Measurements from ENCODE around the gene IKZF3.
"Not testable (repeated sequence)": the region's sequence is repeated elsewhere in the genome, so short reads cannot be mapped to it uniquely, and the experiment has no call there.

Gene IKZF3

DNA sequence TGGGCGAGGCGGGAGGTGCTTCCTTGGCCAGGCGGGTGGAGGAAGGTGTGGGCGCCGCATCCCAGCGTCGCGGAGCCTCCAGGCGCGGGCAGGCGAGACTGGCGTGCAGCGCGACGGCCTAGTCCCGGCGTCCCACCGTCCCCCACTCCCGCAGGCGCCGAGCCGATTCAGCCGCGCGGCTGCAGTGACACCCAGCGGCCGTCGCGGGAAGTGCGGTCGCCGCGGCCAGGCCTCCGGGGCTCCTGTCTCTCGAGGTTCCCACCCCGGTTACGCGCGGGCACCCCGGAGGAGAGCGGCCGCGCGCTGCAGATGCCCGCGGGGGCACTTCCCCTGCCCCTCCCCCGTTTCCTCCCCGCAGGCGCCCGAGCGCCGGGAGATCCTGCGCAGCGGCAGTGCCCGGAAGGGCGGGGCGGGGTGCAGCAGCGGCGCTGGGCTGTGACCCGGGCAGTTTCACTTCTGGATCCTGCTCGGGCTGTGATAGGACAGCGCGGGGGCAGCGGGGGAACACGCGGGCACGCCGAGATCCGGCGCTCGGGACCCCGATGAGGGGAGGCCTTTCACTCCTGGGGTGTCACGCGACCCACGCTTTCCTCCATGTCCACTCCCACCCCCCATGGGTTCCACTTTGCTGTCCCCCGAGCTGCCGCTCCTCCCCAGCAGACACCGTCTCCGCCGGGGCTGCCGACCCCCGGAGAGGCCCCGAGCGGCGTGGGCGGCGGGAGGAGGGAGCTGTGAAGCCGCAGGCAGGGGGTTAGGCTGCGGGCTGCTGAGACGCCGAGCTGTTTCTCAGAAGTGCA is 109.8 kb downstream of the IKZF3 start:
- peak; percentile 94 to 95 for DNase-seq

- peak in 1 of 2 donors; percentile 58 for DNase-seq
Observed at GRCh38 chr17:39753514-39754160, 110.5 kb downstream of the IKZF3 start.

DNA sequence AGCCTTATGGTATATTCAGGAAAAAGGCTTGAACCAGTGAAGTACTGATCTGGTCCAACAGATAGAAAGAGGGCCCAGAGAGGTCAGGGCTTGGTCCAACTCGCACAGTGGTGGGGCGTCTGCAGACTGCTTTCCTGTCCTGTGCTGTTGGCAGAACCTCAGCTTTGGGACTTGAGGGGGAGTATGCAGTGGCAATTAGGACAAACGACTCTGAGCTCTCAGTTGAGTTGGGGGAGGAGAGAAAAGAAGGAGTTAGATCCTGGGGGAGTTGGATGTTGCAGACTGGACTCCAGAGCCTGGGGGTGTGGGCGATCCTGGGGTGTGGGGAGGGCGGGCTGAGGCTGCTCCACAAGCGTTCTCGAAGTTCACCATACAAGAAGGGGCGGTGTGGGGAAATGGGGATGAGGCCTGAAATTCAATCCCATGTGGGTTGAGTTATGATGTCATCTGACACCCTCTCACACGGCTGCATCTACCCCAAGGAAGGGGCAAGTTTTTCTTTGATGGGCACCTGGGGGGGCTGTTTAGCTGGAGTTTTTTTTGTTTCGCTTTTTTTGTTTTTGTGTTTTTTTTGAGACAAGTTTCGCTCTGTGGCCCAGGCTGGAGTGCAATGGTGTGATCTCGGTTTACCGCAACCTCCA is 111.8 kb downstream of the IKZF3 start:
- no peak for DNase-seq

DNA sequence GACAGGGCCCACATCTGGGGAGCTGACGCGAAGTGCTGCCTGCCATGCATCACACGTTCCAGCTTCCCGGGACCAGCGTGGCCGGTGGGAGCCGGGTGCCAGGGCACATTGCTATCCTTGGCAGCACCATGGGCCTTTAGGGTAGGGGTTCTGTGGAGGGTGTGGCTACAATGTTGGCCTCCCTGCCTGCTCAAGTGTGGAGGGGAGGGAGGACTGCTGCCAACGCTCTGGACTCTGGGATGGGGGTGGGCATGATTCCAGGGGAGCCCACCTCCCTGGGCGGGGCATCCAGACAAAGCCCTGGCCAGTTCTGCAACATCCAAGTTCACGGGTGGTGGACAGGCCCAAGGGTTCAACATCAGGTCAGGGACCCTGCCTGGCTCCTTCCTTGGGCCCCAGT is 112.5 kb downstream of the IKZF3 start:
- DNase-seq: no peak

DNA sequence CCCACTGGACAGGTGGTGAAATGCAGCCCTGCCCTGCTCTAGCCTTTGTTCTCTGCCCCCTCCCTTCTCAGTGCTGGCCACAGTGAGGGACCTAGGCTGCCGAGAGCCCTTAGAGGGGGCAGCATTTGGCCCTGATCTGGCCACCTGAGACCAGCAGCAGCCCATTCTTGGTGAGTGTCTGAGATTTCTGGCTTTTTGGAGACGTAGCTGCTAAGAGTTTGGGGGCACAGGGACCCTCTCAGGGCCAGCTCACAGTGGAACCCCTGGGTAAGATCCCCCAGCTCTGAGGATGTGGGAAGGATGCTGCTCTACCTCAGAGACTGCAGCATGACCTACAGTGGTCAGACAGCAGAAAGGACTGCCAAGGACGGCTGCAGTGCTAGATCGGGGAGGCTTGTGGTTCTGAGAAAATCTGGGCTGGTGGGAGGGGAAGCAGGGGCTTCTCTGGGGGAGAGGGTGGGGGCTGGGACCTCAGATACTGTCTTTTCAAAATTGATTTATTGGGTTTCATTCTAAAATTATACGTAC is 113.0 kb downstream of the IKZF3 start:
- DNase-seq: no peak

DNA sequence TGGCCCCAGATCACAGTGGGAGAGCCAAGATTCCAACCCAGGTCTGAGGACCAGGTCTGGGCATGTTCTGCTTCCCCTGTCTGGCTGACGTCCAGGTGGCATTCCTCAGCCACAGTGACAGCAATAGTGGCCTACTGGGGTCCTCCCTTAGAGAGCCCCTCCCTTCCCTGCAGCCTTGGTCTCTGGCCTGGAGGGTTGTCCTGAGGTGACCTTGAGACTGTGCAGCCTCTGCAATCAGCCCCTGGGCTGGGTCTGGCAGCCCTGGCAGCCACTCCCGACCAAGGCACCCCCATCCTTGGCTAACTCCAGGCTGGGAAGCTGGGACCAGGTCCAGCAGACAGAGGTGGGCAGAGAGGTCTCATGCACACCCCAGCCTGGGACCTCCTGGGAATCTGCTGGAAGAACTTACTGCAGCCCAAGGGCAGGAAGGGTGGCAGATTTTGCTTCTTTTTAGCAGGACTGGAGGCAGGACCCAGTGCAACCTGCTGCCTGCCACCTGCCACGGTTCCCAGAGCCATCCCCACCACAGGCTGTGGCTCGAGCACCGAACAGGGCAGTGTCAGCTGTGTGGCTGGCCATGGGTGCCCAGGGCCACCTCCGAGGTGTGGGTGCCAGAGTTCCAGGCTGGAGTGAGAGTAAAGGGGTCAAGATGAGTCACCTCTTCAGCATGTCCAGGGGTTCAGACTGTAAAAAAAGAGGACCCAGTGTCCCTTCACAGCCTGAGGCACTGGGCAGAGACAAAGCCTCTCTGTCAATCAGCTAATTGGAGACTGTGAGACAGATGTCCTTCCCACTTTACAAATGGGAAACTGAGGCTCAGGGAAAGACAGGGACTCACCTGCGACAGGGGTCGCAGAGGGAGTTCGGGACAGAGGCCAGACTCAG is 113.7 kb downstream of the IKZF3 start:
- no peak for DNase-seq

DNA sequence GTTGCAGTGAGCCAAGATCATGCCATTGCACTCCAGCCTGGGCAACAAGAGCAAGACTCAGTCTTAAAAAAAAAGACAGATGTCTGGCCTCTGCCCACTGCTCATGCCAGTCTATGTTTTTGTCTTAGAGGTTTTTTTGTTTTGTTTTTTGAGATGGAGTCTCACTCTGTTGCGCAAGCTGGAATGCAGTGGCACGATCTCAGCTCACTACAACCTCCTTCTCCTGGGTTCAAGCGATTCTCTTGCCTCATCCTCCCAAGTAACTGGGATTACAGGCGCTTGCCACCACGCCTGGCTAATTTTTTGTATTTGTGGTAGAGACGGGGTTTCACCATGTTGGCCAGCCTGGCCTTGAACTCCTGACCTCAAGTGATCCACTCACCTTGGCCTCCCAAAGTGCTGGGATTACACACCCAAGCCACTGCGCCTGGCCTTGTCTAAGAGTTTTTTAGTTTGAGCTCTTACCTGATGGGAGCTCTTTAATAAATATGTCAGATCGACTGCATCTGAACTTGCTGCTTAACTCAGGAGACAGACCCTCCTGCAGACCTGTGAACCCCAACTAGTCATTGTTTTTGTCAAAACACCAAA is 115.6 kb downstream of the IKZF3 start:
- not testable (repeated sequence) for DNase-seq

DNA sequence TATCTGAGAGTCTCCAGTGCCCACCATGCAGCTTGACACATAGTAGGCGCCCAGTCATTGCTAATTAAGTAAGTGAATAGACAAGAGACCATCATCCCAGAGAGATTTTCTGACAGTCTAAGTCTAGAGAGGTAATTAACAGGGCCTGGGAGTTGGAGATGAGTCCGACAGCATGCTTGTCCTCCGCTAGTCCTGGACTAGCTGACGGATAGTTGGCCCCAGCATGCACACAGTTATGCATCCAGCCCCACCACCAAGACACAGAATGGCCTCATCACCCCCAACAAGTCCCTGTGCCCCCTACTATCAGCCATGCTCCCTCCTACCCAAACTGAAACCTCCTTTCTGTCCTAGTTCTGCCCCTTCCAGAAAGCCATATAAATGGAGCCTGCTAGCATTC is 116.4 kb downstream of the IKZF3 start:
- no peak for DNase-seq

GRCh38 chr17:39746145-39746461 is 118.0 kb downstream of the IKZF3 start:
- no peak for DNase-seq

DNA sequence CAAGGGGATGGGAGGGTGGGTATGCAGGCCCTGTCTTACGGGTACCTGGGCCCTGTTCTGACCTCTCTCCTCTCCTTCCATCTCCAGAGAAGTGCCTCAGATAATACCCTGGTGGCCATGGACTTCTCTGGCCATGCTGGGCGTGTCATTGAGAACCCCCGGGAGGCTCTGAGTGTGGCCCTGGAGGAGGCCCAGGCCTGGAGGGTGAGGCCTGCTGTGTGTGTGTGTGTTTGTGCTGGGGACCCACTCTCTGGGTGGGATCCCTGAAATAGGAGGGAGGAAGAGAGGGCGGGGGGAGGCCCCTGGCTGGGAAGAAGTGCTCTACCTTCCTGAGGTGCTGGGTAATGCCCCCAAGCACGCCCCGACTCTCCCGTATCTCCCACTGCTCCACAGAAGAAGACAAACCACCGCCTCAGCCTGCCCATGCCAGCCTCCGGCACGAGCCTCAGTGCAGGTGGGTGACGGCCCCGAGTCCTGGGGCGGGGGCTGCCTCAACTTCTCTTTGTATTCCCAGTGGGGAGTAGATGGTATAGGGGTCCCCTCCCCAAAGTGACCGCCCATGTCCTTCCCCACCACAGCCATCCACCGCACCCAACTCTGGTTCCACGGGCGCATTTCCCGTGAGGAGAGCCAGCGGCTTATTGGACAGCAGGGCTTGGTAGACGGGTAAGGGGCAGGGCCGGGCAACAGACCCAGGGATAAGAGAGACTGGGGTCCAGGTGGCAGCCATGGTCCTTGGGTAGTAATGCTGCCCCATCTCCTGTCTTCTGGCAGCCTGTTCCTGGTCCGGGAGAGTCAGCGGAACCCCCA is 118.6 kb downstream of the IKZF3 start:
- DNase-seq: no peak

DNA sequence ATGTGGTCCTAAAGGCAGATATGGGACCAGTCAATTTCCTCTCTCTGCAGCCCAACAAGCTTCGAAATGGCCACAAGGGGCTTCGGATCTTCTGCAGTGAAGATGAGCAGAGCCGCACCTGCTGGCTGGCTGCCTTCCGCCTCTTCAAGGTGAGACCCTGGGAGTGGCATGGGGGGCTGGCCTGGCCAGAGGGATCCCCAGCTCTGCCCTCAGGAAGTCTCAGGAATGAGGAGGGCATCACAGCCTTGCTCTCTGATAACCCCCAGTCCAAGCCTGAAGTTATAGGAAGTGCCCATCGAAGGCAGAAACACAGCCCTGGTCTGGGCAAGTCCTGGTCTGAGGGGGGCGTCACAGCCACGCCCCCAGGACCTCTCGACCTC is 119.3 kb downstream of the IKZF3 start:
- DNase-seq: no peak

- DNase-seq: no peak
Observed at GRCh38 chr17:39744075-39744835, 119.9 kb downstream of the IKZF3 start.

- no peak for DNase-seq
Observed at GRCh38 chr17:39742856-39743436, 121.2 kb downstream of the IKZF3 start.

GRCh38 chr17:39742126-39742855 is 121.8 kb downstream of the IKZF3 start:
- DNase-seq: no peak

DNA sequence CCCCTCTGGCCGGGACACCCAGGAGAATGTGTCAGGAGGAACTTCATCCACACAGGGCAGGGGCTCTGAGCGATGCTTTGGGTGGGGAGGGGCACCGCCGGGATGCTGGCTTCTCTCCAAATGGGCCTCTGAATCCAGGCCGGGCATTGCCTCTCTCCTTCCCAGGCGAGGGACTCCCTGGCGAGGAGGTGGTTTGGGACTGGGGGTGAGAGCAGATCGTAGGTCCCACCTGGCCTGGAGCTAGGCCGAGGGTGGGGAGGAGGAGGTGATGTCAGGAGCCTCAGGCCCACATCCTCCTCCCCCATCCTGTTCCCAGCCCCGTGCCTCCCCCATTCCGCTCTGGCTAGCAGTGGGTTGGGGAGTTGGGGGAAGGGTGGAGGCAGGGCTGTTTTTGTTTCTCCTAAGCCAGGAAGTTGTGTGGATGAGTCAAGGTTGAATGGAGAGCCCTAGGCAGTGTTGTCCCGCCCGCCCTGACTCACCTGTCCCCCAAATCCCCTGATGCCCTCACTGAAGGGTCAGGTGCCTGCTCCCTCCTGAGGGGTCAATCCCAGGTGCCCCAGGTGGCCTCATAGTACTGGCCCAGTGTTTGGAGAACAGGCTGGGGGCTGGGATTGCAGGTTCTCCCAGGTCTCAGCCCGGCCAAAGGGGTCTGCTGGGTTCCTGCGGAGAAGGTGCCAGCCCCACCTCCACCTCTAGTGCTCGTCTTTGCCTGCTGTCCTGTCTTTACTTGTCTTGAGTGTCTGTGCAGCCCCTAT is 123.6 kb downstream of the IKZF3 start:
- DNase-seq: no peak

DNA sequence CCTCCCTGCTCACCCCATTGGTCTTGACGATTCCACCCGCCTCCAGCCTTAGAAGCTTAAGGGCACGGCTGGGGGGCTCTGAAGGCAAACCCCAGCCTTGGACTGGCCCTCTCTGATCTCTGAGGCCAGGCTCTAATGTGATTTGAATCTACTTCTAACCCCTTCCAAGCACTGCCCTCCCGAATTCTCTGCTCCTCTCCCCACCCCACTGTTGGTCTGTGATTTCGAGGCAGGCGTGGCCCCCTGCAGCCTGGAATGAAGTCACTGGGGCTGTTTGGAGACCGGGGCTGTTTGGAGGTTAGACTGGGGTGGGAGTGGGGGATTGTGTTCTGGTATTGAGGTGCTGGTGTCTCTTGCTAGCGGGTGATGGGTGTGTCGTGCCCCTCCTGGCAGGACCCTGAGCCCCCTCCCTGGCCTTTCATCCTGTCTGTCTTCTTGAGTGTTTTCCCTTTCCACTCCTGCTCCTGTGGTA is 124.2 kb downstream of the IKZF3 start:
- DNase-seq: no peak

DNA sequence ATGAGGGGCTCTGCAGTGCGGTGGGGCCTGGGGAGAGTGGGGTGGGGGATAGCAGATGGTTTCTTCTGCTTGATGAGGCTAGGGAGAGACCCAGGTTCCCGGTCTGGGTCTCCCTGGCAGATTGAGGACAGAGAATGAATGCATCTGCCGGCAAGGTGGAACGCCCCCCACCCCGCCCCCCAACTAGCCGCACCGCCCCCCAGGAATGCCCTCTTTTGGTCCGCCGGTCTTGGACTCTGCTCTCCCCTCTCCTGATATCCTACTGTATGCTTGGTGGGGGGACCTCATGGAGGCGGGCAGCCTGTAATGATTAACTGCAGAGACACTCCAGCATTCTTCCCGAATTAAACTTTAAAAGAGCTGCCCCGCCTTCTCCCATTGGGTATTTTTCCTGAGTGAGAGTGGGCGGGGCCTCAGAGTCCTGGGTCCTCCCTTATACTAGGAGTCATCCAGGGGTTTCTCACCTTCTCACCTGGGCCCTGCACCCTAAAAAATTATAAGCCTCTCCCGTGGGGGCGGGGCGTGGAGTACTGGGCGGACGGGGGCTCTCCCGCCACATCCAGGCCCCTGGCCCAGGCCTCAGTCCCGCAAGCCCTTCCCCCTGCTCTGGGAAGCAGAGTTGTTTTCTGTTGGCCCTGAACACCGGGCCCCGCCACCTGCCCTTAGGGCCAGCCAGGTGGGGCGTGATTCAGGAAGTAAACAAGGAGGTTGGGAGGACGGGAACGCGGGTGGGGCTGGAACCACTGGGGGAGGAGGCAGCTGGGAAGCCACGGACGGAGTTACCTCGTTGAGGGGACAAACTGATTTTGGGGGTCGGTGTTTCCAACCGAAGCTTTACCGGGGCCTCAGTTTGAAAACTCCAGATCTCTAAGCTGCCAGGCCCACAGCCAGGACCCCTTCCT is 124.9 kb downstream of the IKZF3 start:
- DNase-seq: no peak

GRCh38 chr17:39738568-39738901 is 125.6 kb downstream of the IKZF3 start:
- DNase-seq: peak in 1 of 2 donors; percentile 48

Measured in stimulated activated CD4-positive, alpha-beta T cell treated with anti-CD3 and anti-CD28 coated beads, Interleukin-2, amount 100 ng/mL, for 48 hours (primary cell).